ENCODE results near the gene ZNF831. TPM values are rescaled to one million over a fixed set of nuclear protein-coding genes. Genes with fewer than 3 reads are reported as not detected.

The ZNF831 gene
- total RNA-seq, 3 donors from 2014 or later (not counting 1 experiment from before 2014, with no cell fraction given): 24.8 to 42.0 (median 40.2) TPM

- peaks cover 45 to 53% of the 10 kb centered on the region in 2 donors for H3K4me1 Mint-ChIP-seq
- 81% methylated on average over 4 of the region's 4 CpGs for WGBS (ENCODE audit: insufficient coverage)
- DNase-seq (no peak), ATAC-seq (no peak)
- no peak for TF ChIP-seq CTCF (IDR thresholded peaks at IDR 0.05)
- peaks cover 3% of the 10 kb centered on the region for H3K9me3 ChIP-seq (ENCODE audit: control insufficient read depth, insufficient read depth, low read length)
- peak overlapping the region; percentile 22 for H3K27ac ChIP-seq (ENCODE audit: low read length)
- intact Hi-C loops (cut with micrococcal nuclease): loop anchor here (2.0 to 5.0 kb wide), 2 partner anchors 14 to 37 kb away; no protein-coding TSS in a partner anchor
- H3K9me3 Mint-ChIP-seq: no peaks in the 10 kb centered on the region
- peaks cover 59% of the 10 kb centered on the region for H3K4me1 ChIP-seq (ENCODE audit: control insufficient read depth, insufficient read depth, low read length)
- H3K27me3 Mint-ChIP-seq (ENCODE audit: low read depth in 2 of 2): no peaks in the 10 kb centered on the region
- H3K4me3 Mint-ChIP-seq: peak overlapping the region; percentile 33
- H3K27ac Mint-ChIP-seq: peak overlapping the region; percentile 65 to 84
- no peaks in the 10 kb centered on the region for H3K27me3 ChIP-seq (ENCODE audit: control insufficient read depth, insufficient read depth, low read length)
- H3K36me3 Mint-ChIP-seq: no peaks in the 10 kb centered on the region
- no peak overlapping the region for H3K4me3 ChIP-seq (ENCODE audit: low read length)
- H3K36me3 ChIP-seq (ENCODE audit: control insufficient read depth, insufficient read depth, low read length): no peaks in the 10 kb centered on the region
Measured at GRCh38 chr20:59144831-59145196, 18.8 kb upstream of the ZNF831 start.

- WGBS (ENCODE audit: insufficient coverage): 93% methylated on average over 3 of the region's 5 CpGs
- DNase-seq (no peak), ATAC-seq (no peak)
- H3K4me1 ChIP-seq (ENCODE audit: control insufficient read depth, insufficient read depth, low read length): peaks cover 61% of the 10 kb centered on the region
- H3K9me3 ChIP-seq (ENCODE audit: control insufficient read depth, insufficient read depth, low read length): peaks cover 3% of the 10 kb centered on the region
- Mint-ChIP-seq H3K4me1 (peaks cover 50 to 59% of the 10 kb centered on the region in 2 donors), H3K9me3 (no peaks in the 10 kb centered on the region), H3K27ac (peak overlapping the region; percentile 84 to 95), H3K36me3 (no peaks in the 10 kb centered on the region), H3K27me3 (ENCODE audit: low read depth in 2 of 2) (no peaks in the 10 kb centered on the region), H3K4me3 (peak overlapping the region; percentile 52)
- intact Hi-C loops (cut with micrococcal nuclease): loop anchor here (2.0 kb wide), 1 partner anchor 13 kb away; no protein-coding TSS in a partner anchor
- no peaks in the 10 kb centered on the region for H3K36me3 ChIP-seq (ENCODE audit: control insufficient read depth, insufficient read depth, low read length)
- peak overlapping the region; percentile 22 for H3K27ac ChIP-seq (ENCODE audit: low read length)
- no peaks in the 10 kb centered on the region for H3K27me3 ChIP-seq (ENCODE audit: control insufficient read depth, insufficient read depth, low read length)
- H3K4me3 ChIP-seq (ENCODE audit: low read length): no peak overlapping the region
- TF ChIP-seq CTCF (IDR thresholded peaks at IDR 0.05): no peak
Measured at GRCh38 chr20:59145247-59145923, 18.2 kb upstream of the ZNF831 start.

GRCh38 chr20:59145924-59146779 lies 17.5 kb upstream of the ZNF831 start:
- intact Hi-C loops (cut with micrococcal nuclease): loop anchor here (2.0 kb wide), 1 partner anchor 13 kb away; no protein-coding TSS in a partner anchor
- ATAC-seq: no peak
- H3K4me1 ChIP-seq (ENCODE audit: control insufficient read depth, insufficient read depth, low read length): peaks cover 69% of the 10 kb centered on the region
- 45% methylated on average over 23 of the region's 23 CpGs for WGBS (ENCODE audit: insufficient coverage)
- Mint-ChIP-seq H3K36me3 (no peaks in the 10 kb centered on the region), H3K4me1 (peaks cover 58 to 67% of the 10 kb centered on the region in 2 donors), H3K27me3 (ENCODE audit: low read depth in 2 of 2) (no peaks in the 10 kb centered on the region), H3K4me3 (peak overlapping the region; percentile 52), H3K9me3 (no peaks in the 10 kb centered on the region), H3K27ac (peak overlapping the region; percentile 84 to 95)
- peak in 1 of 2 donors; percentile 76 for DNase-seq
- no peak overlapping the region for H3K4me3 ChIP-seq (ENCODE audit: low read length)
- H3K9me3 ChIP-seq (ENCODE audit: control insufficient read depth, insufficient read depth, low read length): peaks cover 3% of the 10 kb centered on the region
- no peak for TF ChIP-seq CTCF (IDR thresholded peaks at IDR 0.05)
- H3K36me3 ChIP-seq (ENCODE audit: control insufficient read depth, insufficient read depth, low read length): no peaks in the 10 kb centered on the region
- H3K27me3 ChIP-seq (ENCODE audit: control insufficient read depth, insufficient read depth, low read length): no peaks in the 10 kb centered on the region
- H3K27ac ChIP-seq (ENCODE audit: low read length): peak overlapping the region; percentile 4

All from natural killer cell (primary cell).